ENCODE data around the gene SEMA3D. TPM values are rescaled to one million over a fixed set of nuclear protein-coding genes. Genes with fewer than 3 reads are reported as not detected.

SEMA3D gene
- polyA plus RNA-seq, 1 donor = 14.4 TPM

GRCh38 chr7:85164376-85164775, 22.5 kb downstream of the SEMA3D start:
- Histone ChIP-seq H3K9me3 (ENCODE audit: control insufficient read depth, low read depth, low read length) (no peaks in the 10 kb centered on the region), H3K4me1 (ENCODE audit: control insufficient read depth, insufficient read depth, low read length) (no peaks in the 10 kb centered on the region), H3K36me3 (ENCODE audit: control insufficient read depth, insufficient read depth, low read length) (no peaks in the 10 kb centered on the region), H3K27ac (ENCODE audit: low read length) (no peak overlapping the region), H3K27me3 (ENCODE audit: control insufficient read depth, insufficient read depth, low read length) (no peaks in the 10 kb centered on the region), H3K4me3 (ENCODE audit: low read length) (no peak overlapping the region)
- no peak for DNase-seq
- WGBS (ENCODE audit: insufficient coverage, low lambda C conversion rate) = no CpG with 5 or more reads among the region's 1 CpG

- no peaks in the 10 kb centered on the region for H3K4me1 ChIP-seq (ENCODE audit: control insufficient read depth, insufficient read depth, low read length)
- no peaks in the 10 kb centered on the region for H3K9me3 ChIP-seq (ENCODE audit: control insufficient read depth, low read depth, low read length)
- 90% methylated on average over 3 of the region's 4 CpGs for WGBS (ENCODE audit: insufficient coverage, low lambda C conversion rate)
- no peaks in the 10 kb centered on the region for H3K27me3 ChIP-seq (ENCODE audit: control insufficient read depth, insufficient read depth, low read length)
- H3K27ac ChIP-seq (ENCODE audit: low read length) = no peak overlapping the region
- no peak overlapping the region for H3K4me3 ChIP-seq (ENCODE audit: low read length)
- DNase-seq = no peak
- H3K36me3 ChIP-seq (ENCODE audit: control insufficient read depth, insufficient read depth, low read length) = no peaks in the 10 kb centered on the region
These were observed 24.1 kb downstream of the SEMA3D start for GRCh38 chr7:85162721-85163120.

DNA sequence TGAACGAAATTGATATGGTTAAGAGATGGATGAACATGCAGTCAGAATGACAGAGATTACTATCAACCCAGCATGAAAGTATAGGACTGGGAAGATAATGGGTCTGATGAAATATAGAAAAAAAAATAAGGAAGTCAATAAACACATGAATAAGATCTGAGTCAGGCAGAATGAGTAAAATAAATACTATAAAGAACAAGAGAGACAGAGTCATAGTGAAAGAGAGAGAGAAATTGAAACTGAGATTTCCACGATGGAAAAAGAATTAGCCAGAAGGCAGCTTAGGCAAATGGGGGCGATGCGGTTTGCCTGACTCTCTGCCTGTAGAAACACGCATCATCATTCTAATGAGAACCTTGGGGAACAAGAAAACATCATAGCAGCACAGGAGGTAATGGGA, 26.6 kb downstream of the SEMA3D start:
- Histone ChIP-seq H3K27ac (ENCODE audit: low read length) (no peak overlapping the region), H3K9me3 (ENCODE audit: control insufficient read depth, low read depth, low read length) (no peaks in the 10 kb centered on the region), H3K27me3 (ENCODE audit: control insufficient read depth, insufficient read depth, low read length) (no peaks in the 10 kb centered on the region), H3K4me3 (ENCODE audit: low read length) (no peak overlapping the region), H3K36me3 (ENCODE audit: control insufficient read depth, insufficient read depth, low read length) (no peaks in the 10 kb centered on the region), H3K4me1 (ENCODE audit: control insufficient read depth, insufficient read depth, low read length) (no peaks in the 10 kb centered on the region)
- WGBS (ENCODE audit: insufficient coverage, low lambda C conversion rate) = 79% methylated on average over 2 of the region's 5 CpGs
- DNase-seq = no peak

DNA sequence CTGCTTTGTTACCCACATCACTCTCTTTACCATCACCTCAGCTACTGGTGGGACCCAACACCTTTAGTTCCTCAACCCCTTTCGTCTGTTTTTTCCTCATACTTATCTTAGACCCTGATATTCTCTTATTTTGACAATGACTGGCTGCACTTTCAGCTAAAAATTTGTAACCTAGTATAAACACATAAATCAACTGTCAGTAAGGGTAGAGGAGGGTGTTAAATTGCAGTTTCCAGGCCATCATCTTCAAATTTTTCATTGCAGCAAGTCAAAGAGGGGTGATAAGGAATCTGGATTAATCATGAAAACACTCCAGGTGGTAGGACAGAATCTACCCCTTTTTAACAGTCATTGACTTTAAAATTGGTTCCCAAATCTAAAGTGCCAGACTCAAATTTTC, 27.9 kb downstream of the SEMA3D start:
- Histone ChIP-seq H3K36me3 (ENCODE audit: control insufficient read depth, insufficient read depth, low read length) (no peaks in the 10 kb centered on the region), H3K4me3 (ENCODE audit: low read length) (no peak overlapping the region), H3K9me3 (ENCODE audit: control insufficient read depth, low read depth, low read length) (no peaks in the 10 kb centered on the region), H3K27ac (ENCODE audit: low read length) (no peak overlapping the region), H3K4me1 (ENCODE audit: control insufficient read depth, insufficient read depth, low read length) (no peaks in the 10 kb centered on the region), H3K27me3 (ENCODE audit: control insufficient read depth, insufficient read depth, low read length) (no peaks in the 10 kb centered on the region)
- DNase-seq = no peak
- no CpG with 5 or more reads among the region's 1 CpG for WGBS (ENCODE audit: insufficient coverage, low lambda C conversion rate)

DNA sequence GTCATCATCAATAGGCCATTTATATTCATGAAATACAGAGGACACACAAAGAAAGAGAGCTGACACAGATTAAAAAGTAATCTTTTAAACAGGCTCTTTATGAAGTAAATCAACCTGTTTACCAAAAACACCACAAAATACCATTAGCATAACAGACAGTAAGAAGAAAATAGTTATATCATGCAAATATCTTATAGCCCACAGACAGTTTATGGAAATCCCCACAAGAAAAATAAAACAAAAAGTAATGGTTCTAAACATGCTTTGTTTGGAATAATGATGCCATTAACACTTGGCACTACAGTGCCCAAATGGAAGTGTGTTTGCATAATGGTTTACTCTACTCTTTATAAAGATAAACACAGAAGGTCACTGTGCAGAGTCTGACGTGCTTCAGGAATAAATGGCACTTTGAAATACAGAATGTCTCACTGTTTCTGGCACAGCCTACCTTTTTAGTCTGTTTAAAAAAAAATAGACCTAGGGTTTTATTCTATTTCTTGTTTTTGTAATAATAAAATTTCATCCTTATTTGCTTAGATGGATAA, 30.1 kb downstream of the SEMA3D start:
- Histone ChIP-seq H3K4me1 (ENCODE audit: control insufficient read depth, insufficient read depth, low read length) (no peaks in the 10 kb centered on the region), H3K27me3 (ENCODE audit: control insufficient read depth, insufficient read depth, low read length) (no peaks in the 10 kb centered on the region), H3K36me3 (ENCODE audit: control insufficient read depth, insufficient read depth, low read length) (no peaks in the 10 kb centered on the region), H3K9me3 (ENCODE audit: control insufficient read depth, low read depth, low read length) (no peaks in the 10 kb centered on the region), H3K4me3 (ENCODE audit: low read length) (no peak overlapping the region), H3K27ac (ENCODE audit: low read length) (no peak overlapping the region)
- 67% methylated on average over 1 of the region's 1 CpG for WGBS (ENCODE audit: insufficient coverage, low lambda C conversion rate)
- no peak for DNase-seq

GRCh38 chr7:85154282-85154937, 32.4 kb downstream of the SEMA3D start:
- Histone ChIP-seq H3K36me3 (ENCODE audit: control insufficient read depth, insufficient read depth, low read length) (no peaks in the 10 kb centered on the region), H3K27me3 (ENCODE audit: control insufficient read depth, insufficient read depth, low read length) (no peaks in the 10 kb centered on the region), H3K9me3 (ENCODE audit: control insufficient read depth, low read depth, low read length) (no peaks in the 10 kb centered on the region), H3K4me1 (ENCODE audit: control insufficient read depth, insufficient read depth, low read length) (no peaks in the 10 kb centered on the region), H3K27ac (ENCODE audit: low read length) (no peak overlapping the region), H3K4me3 (ENCODE audit: low read length) (no peak overlapping the region)
- peak; percentile 12 to 54 for DNase-seq
- 20% methylated on average over 1 of the region's 3 CpGs for WGBS (ENCODE audit: insufficient coverage, low lambda C conversion rate)

DNA sequence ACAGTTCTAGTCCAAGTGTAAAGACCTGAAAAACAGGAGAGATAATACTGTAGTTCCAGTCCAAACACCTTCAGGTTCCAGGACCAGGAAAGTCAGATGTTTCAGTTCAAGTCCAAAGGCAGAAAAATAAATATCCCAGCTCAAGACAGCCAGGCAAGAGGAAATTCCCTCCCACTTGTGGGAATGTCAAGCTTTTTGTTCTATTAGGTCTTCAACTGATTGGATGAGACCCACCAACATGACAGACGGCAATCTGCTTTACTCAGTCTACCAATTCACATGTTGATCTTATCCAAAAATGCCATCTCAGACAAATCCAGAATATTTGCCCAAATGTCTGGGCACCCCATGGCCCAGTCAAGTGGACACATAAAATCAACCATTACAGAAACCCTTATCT, 33.1 kb downstream of the SEMA3D start:
- no CpG with 5 or more reads among the region's 1 CpG for WGBS (ENCODE audit: insufficient coverage, low lambda C conversion rate)
- H3K27me3 ChIP-seq (ENCODE audit: control insufficient read depth, insufficient read depth, low read length) = no peaks in the 10 kb centered on the region
- no peaks in the 10 kb centered on the region for H3K36me3 ChIP-seq (ENCODE audit: control insufficient read depth, insufficient read depth, low read length)
- no peaks in the 10 kb centered on the region for H3K9me3 ChIP-seq (ENCODE audit: control insufficient read depth, low read depth, low read length)
- H3K4me3 ChIP-seq (ENCODE audit: low read length) = no peak overlapping the region
- no peak for DNase-seq
- H3K27ac ChIP-seq (ENCODE audit: low read length) = no peak overlapping the region
- H3K4me1 ChIP-seq (ENCODE audit: control insufficient read depth, insufficient read depth, low read length) = no peaks in the 10 kb centered on the region

- Histone ChIP-seq H3K4me1 (ENCODE audit: control insufficient read depth, insufficient read depth, low read length) (no peaks in the 10 kb centered on the region), H3K9me3 (ENCODE audit: control insufficient read depth, low read depth, low read length) (no peaks in the 10 kb centered on the region)
- no CpG with 5 or more reads among the region's 1 CpG for WGBS (ENCODE audit: insufficient coverage, low lambda C conversion rate)
These were observed 36.2 kb downstream of the SEMA3D start for GRCh38 chr7:85150624-85151023.

DNA sequence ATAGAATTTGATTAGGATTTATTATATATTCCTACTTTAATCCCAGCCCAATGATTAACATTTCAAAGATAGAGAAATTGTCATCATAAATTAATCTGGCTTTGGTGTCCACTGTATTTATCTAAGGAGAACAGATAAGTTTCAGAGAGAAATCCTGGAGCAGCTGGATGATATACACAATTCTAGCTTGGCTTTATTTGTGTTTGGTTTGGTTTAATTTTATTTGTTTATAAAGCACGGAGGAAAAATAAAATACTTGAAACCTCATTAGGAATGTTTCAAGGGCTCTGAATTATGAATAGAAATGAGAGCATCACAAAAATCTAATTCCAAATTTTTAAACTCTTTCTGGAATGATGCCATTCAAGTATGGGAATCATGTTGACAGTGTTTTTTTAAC, 42.1 kb downstream of the SEMA3D start:
- Histone ChIP-seq H3K9me3 (ENCODE audit: control insufficient read depth, low read depth, low read length) (no peaks in the 10 kb centered on the region), H3K4me3 (ENCODE audit: low read length) (no peak overlapping the region), H3K27me3 (ENCODE audit: control insufficient read depth, insufficient read depth, low read length) (no peaks in the 10 kb centered on the region), H3K27ac (ENCODE audit: low read length) (no peak overlapping the region), H3K36me3 (ENCODE audit: control insufficient read depth, insufficient read depth, low read length) (no peaks in the 10 kb centered on the region), H3K4me1 (ENCODE audit: control insufficient read depth, insufficient read depth, low read length) (no peaks in the 10 kb centered on the region)
- WGBS (ENCODE audit: insufficient coverage, low lambda C conversion rate) = 38% methylated on average over 1 of the region's 1 CpG
- no peak for DNase-seq

More at GRCh38 chr7:85150624-85151023, 36.2 kb downstream of the SEMA3D start:
- H3K27me3 ChIP-seq (ENCODE audit: control insufficient read depth, insufficient read depth, low read length) = no peaks in the 10 kb centered on the region
- no peaks in the 10 kb centered on the region for H3K36me3 ChIP-seq (ENCODE audit: control insufficient read depth, insufficient read depth, low read length)
- DNase-seq = no peak
- no peak overlapping the region for H3K4me3 ChIP-seq (ENCODE audit: low read length)
- H3K27ac ChIP-seq (ENCODE audit: low read length) = no peak overlapping the region

DNA sequence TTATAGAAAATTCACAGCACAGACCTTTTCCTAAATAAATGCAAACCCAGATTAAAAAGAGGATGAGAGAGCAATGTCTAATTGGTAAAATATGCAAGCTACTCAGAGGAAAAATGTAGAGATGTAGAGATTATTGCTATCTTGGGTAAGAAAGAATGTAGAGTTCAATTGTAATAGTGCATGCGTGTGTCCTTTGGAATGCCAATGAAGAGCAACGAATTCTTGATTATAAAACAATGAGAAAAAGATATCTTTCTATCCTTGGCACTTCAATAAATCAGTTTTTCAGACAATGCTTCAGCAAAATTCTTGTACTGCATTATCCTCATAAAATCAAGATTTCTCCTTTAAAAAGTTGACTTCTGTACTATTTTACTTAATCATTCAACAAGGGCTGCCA, 50.9 kb downstream of the SEMA3D start:
- H3K9me3 ChIP-seq (ENCODE audit: control insufficient read depth, low read depth, low read length) = no peaks in the 10 kb centered on the region
- DNase-seq = no peak
- no peaks in the 10 kb centered on the region for H3K27me3 ChIP-seq (ENCODE audit: control insufficient read depth, insufficient read depth, low read length)
- H3K27ac ChIP-seq (ENCODE audit: low read length) = no peak overlapping the region
- no peaks in the 10 kb centered on the region for H3K36me3 ChIP-seq (ENCODE audit: control insufficient read depth, insufficient read depth, low read length)
- no peaks in the 10 kb centered on the region for H3K4me1 ChIP-seq (ENCODE audit: control insufficient read depth, insufficient read depth, low read length)
- no peak overlapping the region for H3K4me3 ChIP-seq (ENCODE audit: low read length)
- WGBS (ENCODE audit: insufficient coverage, low lambda C conversion rate) = no CpG with 5 or more reads among the region's 2 CpGs

- Histone ChIP-seq H3K36me3 (ENCODE audit: control insufficient read depth, insufficient read depth, low read length) (no peaks in the 10 kb centered on the region), H3K27ac (ENCODE audit: low read length) (no peak overlapping the region), H3K27me3 (ENCODE audit: control insufficient read depth, insufficient read depth, low read length) (no peaks in the 10 kb centered on the region), H3K4me3 (ENCODE audit: low read length) (no peak overlapping the region), H3K9me3 (ENCODE audit: control insufficient read depth, low read depth, low read length) (no peaks in the 10 kb centered on the region), H3K4me1 (ENCODE audit: control insufficient read depth, insufficient read depth, low read length) (no peaks in the 10 kb centered on the region)
- no peak for DNase-seq
- no CpG with 5 or more reads among the region's 1 CpG for WGBS (ENCODE audit: insufficient coverage, low lambda C conversion rate)
These were observed 53.3 kb downstream of the SEMA3D start for GRCh38 chr7:85133560-85133959.

Measured in large intestine (tissue), 3 donors.